NCI-H345 treated with DMSO at 0.1 percent for 48 hours (cell line): Measurements from ENCODE around the gene CCDC158.
"Not testable (repeated sequence)": the region's sequence is repeated elsewhere in the genome, so short reads cannot be mapped to it uniquely, and the experiment has no call there.

Experiments
- DNase-seq: peaks from one replicate; lab custom pipeline; 2025; ENCODE audit not compliant: unreplicated experiment; lab: John Stamatoyannopoulos, UW

Gene CCDC158

GRCh38 chr4:76430519-76431388, 9.8 kb upstream of the CCDC158 start:
- DNase-seq: peak; percentile 35

GRCh38 chr4:76429636-76430035, 8.7 kb upstream of the CCDC158 start:
- no peak for DNase-seq

GRCh38 chr4:76426272-76426671, 5.3 kb upstream of the CCDC158 start:
- no peak for DNase-seq

- DNase-seq: not testable (repeated sequence)
These were observed 2.2 kb upstream of the CCDC158 start for GRCh38 chr4:76423159-76423558.

- DNase-seq: no peak
These were observed 666 bp downstream of the CCDC158 start for GRCh38 chr4:76420188-76420761.

- no peak for DNase-seq
These were observed 10.3 kb downstream of the CCDC158 start for GRCh38 chr4:76410636-76411035.

GRCh38 chr4:76407440-76408119, 13.4 kb downstream of the CCDC158 start:
- DNase-seq: no peak

- no peak for DNase-seq
These were observed 14.9 kb downstream of the CCDC158 start for GRCh38 chr4:76406081-76406480.

GRCh38 chr4:76401654-76402053, 19.3 kb downstream of the CCDC158 start:
- no peak for DNase-seq

GRCh38 chr4:76388160-76388908, 32.6 kb downstream of the CCDC158 start:
- no peak for DNase-seq

- no peak for DNase-seq
These were observed 34.2 kb downstream of the CCDC158 start for GRCh38 chr4:76386566-76387305.

- no peak for DNase-seq
These were observed 35.0 kb downstream of the CCDC158 start for GRCh38 chr4:76385974-76386373.

- no peak for DNase-seq
These were observed 36.9 kb downstream of the CCDC158 start for GRCh38 chr4:76384052-76384451.

GRCh38 chr4:76383001-76383400, 37.9 kb downstream of the CCDC158 start:
- no peak for DNase-seq

- DNase-seq: no peak
These were observed 39.0 kb downstream of the CCDC158 start for GRCh38 chr4:76381986-76382385.

GRCh38 chr4:76380561-76380960, 40.4 kb downstream of the CCDC158 start:
- no peak for DNase-seq

- no peak for DNase-seq
These were observed 43.0 kb downstream of the CCDC158 start for GRCh38 chr4:76377911-76378310.

GRCh38 chr4:76377481-76377901, 43.5 kb downstream of the CCDC158 start:
- DNase-seq: no peak

GRCh38 chr4:76376534-76376933, 44.4 kb downstream of the CCDC158 start:
- DNase-seq: no peak

- DNase-seq: no peak
These were observed 45.2 kb downstream of the CCDC158 start for GRCh38 chr4:76375703-76376102.

- DNase-seq: no peak
These were observed 46.1 kb downstream of the CCDC158 start for GRCh38 chr4:76374798-76375197.
